HCT116 (cell line): ENCODE measurements around the gene RPL10. TPM values are rescaled to one million over a fixed set of nuclear protein-coding genes. Genes with fewer than 3 reads are reported as not detected.
A peak's percentile ranks its signal among the peaks of the same experiment; 100 is the strongest.

ENCODE experiments used
- ATAC-seq: fragments of 200-7000 bp; cut with Tn5 transposase; 2 replicates; pipeline ENCODE4 v1.9.1; 2020; ENCODE audit warnings: mild to moderate bottlenecking, moderate library complexity
- BruUV-seq: library from RNA; stranded (reverse); fragments of 400-500 nt; replicated peaks from 2 replicates; lab custom pipeline; 2021; lab: Mats Ljungman, UMichigan
- CTCF ChIA-PET: fragments of 300-600 bp; sonication (Branson Sonifier 250); formaldehyde crosslinking; loops from one replicate; lab custom pipeline; 2021; ENCODE audit warnings: antibody characterized with exemption; lab: Charles Lee
- POLR2A ChIA-PET: fragments of 300-600, 350-600 bp; sonication (Branson Sonifier 250); formaldehyde crosslinking; loops from one replicate; lab custom pipeline; 2021; ENCODE audit warnings: antibody characterized with exemption; lab: Charles Lee
- RAD21 ChIA-PET, 2 experiments: fragments of 300-600 bp; sonication (Branson Sonifier 250); formaldehyde crosslinking; loops; one replicate each; lab custom pipeline; 2023; ENCODE audit warnings: low total read pairs in 2 of 2; ENCODE audit not compliant: uncharacterized antibody in 2 of 2, unreplicated experiment in 2 of 2, low non-redundant PET in 1 of 2; lab: Charles Lee
- DNase-seq: peaks from one replicate; pipeline ENCODE4 v3.0.0-alpha.2; 2010; ENCODE audit warnings: low read depth, low spot score
- H2AFZ ChIP-seq: fragments of 200-600 bp; shearing (Covaris generic), sonication (generic); 2 replicates; pipeline ENCODE4 v1.6.1; 2017; ENCODE audit warnings: low read depth, mixed run types, mixed read lengths, antibody characterized with exemption, low read length; ENCODE audit not compliant: poor library complexity, severe bottlenecking
- H3K27ac ChIP-seq: 2 replicates; pipeline ENCODE4 v1.5.1; 2012; ENCODE audit warnings: low read depth, low read length
- H3K27me3 ChIP-seq: fragments of 200-600 bp; sonication (generic); 2 replicates; pipeline ENCODE4 v1.6.1; 2016; ENCODE audit warnings: mixed run types, low read length, mixed read lengths; ENCODE audit not compliant: insufficient read depth
- H3K36me3 ChIP-seq, 2 experiments: fragments of 200-500 bp in 1 of 2; fragments of 200-600 bp in 1 of 2; sonication (Bioruptor generic) in 1 of 2; sonication (generic) in 1 of 2; 2 replicates each; pipeline versions ENCODE4 v1.5.1 to v1.6.1; 2014 to 2016; ENCODE audit warnings: low read length in 2 of 2, inconsistent platforms in 1 of 2, mixed read lengths in 1 of 2, mixed run types in 1 of 2; ENCODE audit not compliant: insufficient read depth in 2 of 2, control insufficient read depth in 1 of 2
- H3K4me1 ChIP-seq, 2 experiments: fragments of 200-600 bp in 1 of 2; sonication (generic) in 1 of 2; 2 replicates each; pipeline versions ENCODE4 v1.5.1 to v1.6.1; 2012 to 2017; ENCODE audit warnings: low read length in 2 of 2, inconsistent platforms in 1 of 2, mild to moderate bottlenecking in 1 of 2, mixed read lengths in 1 of 2, mixed run types in 1 of 2, moderate library complexity in 1 of 2; ENCODE audit not compliant: insufficient read depth in 2 of 2, control insufficient read depth in 1 of 2
- H3K4me2 ChIP-seq: fragments of 200-600 bp; sonication (generic); 2 replicates; pipeline ENCODE4 v1.6.1; 2017; ENCODE audit warnings: mixed run types, low read length, mixed read lengths
- H3K4me3 ChIP-seq, 2 experiments: fragments of 200-600 bp in 1 of 2; sonication (generic) in 1 of 2; replicated peaks in 1 of 2; 2 replicates each; pipeline ENCODE4 v1.5.1; 2011 to 2016; ENCODE audit warnings: low read length in 2 of 2, control low read depth in 1 of 2, low read depth in 1 of 2, mild to moderate bottlenecking in 1 of 2, mixed read lengths in 1 of 2, mixed run types in 1 of 2
- H3K79me2 ChIP-seq: fragments of 200-600 bp; sonication (generic); 2 replicates; pipeline ENCODE4 v1.6.1; 2017; ENCODE audit warnings: mild to moderate bottlenecking, mixed run types, low read length, moderate library complexity, mixed read lengths; ENCODE audit not compliant: insufficient read depth
- H3K9ac ChIP-seq: fragments of 200-600 bp; sonication (generic); 2 replicates; pipeline ENCODE4 v1.6.1; 2016; ENCODE audit warnings: low read length, mixed read lengths
- H3K9me2 ChIP-seq: fragments of 200-600 bp; sonication (generic), shearing (Covaris generic); 2 replicates; pipeline ENCODE4 v1.6.1; 2017; ENCODE audit warnings: mixed run types, mild to moderate bottlenecking, moderate library complexity; ENCODE audit not compliant: insufficient read depth
- H3K9me3 ChIP-seq, 2 experiments: fragments of 200-500 bp in 1 of 2; fragments of 200-600 bp in 1 of 2; sonication (Bioruptor generic) in 1 of 2; sonication (generic) in 1 of 2; 2 replicates each; pipeline ENCODE4 v1.6.1; 2014 to 2017; ENCODE audit warnings: low read length in 2 of 2, mixed read lengths in 2 of 2, inconsistent platforms in 1 of 2, low read depth in 1 of 2, mild to moderate bottlenecking in 1 of 2, mixed run types in 1 of 2, moderate library complexity in 1 of 2; ENCODE audit not compliant: control insufficient read depth in 1 of 2, insufficient read depth in 1 of 2
- H4K20me1 ChIP-seq: fragments of 200-600 bp; sonication (generic), shearing (Covaris generic); 2 replicates; pipeline ENCODE4 v1.6.1; 2017; ENCODE audit warnings: mixed run types, mild to moderate bottlenecking, moderate library complexity; ENCODE audit not compliant: insufficient read depth
- FOSL1 ChIP-seq: IDR thresholded peaks from 2 replicates; pipeline ENCODE4 v1.6.1; 2012; ENCODE audit warnings: low read depth
- JUND ChIP-seq: IDR thresholded peaks from 2 replicates; pipeline ENCODE4 v1.6.1; 2012
- POLR2AphosphoS5 ChIP-seq: IDR thresholded peaks from 2 replicates; pipeline ENCODE4 v1.6.1; 2011; ENCODE audit warnings: mild to moderate bottlenecking, low read depth, low read length, moderate library complexity
- SRF ChIP-seq: IDR thresholded peaks from 2 replicates; pipeline ENCODE4 v1.6.1; 2012; ENCODE audit warnings: low read depth
- ZNF274 ChIP-seq: fragments of 200-500 bp; sonication (Bioruptor generic); IDR thresholded peaks from 2 replicates; pipeline ENCODE4 v1.6.1; 2014; ENCODE audit warnings: mild to moderate bottlenecking, low read depth, low read length, inconsistent platforms
- intact Hi-C: fragments of 100-400 bp; cut with micrococcal nuclease; formaldehyde crosslinking; loops from 2 replicates; pipeline ENCODE4 v1.10.0; 2022
- total RNA-seq: library from RNA; stranded (reverse); gene quantifications from one replicate; pipeline ENCODE4 v1.2.1, GENCODE V29; 2021; ENCODE audit not compliant: unreplicated experiment
- TF ChIP-seq, protein P1 (sequence below), 3 experiments: fragments of 200-600 bp in 1 of 3; sonication (generic) in 1 of 3; IDR thresholded peaks in 2 of 3; conservative IDR thresholded peaks in 1 of 3; 2 replicates each; pipeline ENCODE4 v1.5.1; 2012 to 2017; ENCODE audit warnings: low read depth in 2 of 3, low read length in 2 of 3, antibody characterized with exemption in 1 of 3, borderline replicate concordance in 1 of 3, control low read depth in 1 of 3, mild to moderate bottlenecking in 1 of 3, mixed read lengths in 1 of 3, mixed run types in 1 of 3, moderate library complexity in 1 of 3; ENCODE audit not compliant: insufficient read depth in 1 of 3

RPL10 gene
- total RNA-seq, 1 experiment from 2014 or later, result 3,069 TPM

DNA sequence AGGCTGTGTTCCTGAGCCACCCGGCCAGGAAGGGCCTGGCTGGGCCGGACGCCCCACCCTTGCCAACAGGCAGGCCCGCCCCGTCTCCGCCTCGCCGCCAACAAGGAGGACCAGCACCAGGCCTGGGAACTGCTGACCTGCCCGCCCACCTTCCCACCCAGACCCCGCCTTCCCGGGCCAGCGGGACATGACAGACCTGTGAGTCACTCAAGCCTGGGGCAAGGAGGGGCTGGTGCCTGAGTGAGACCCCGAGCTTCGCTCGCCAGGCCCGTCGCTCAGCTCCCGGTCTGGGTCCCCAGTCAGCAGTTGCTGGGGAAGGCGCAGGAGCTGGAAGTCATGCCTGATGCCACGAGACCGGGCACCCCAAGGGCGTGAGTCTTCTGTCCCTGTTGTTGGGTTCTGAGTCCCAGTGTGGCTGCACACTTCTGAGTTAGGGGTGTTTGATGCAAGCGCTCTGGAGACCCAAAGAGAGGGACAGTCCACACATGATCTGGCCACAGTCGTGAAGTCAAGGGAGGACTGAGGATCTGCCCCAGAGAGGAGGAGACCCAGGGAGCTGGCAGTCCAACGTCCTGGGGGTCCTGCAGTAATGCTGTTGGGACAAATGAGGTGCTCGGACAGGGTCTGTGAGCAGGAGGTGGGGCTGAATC, 11.2 kb downstream of the RPL10 start, which contains the start of gene DNASE1L1:
Gene DNASE1L1, minus strand, starts transcription at position 33 of the 650 bp plus-strand sequence. CDS start 3,686 bp downstream, outside the sequence.
- POLR2A ChIA-PET, result interaction anchor here (1.7 to 1.9 kb wide), 2 partner anchors 9 to 11 kb away, joined by 10 to 12 read pairs; partner anchors contain the start of gene RPL10
- CTCF ChIA-PET, result interaction anchor here (0.9 kb wide), 1 partner anchor 36 kb away, joined by 3 read pairs; no protein-coding TSS in a partner anchor
- no peaks in the 10 kb centered on the region for H3K9me3 ChIP-seq
- intact Hi-C loops, result loop anchor here (5.0 kb wide), 1 partner anchor 68 kb away; the partner anchor contains the start of gene LAGE3
- TF ChIP-seq POLR2AphosphoS5, result peak; percentile 53
- TF ChIP-seq JUND, result no peak
- no peak for TF ChIP-seq ZNF274
- BruUV-seq, result no TSS peak
- peak within 1 kb of the TSS; percentile 91 for H3K27ac ChIP-seq
- no peaks in the 10 kb centered on the region for H3K36me3 ChIP-seq
- peak within 1 kb of the TSS; percentile 54 to 64 for H3K4me3 ChIP-seq
- peak; percentile 81 for ATAC-seq
- no peaks in the 10 kb centered on the region for H3K79me2 ChIP-seq
- H3K27me3 ChIP-seq, result no peaks in the 10 kb centered on the region
- H4K20me1 ChIP-seq, result no peaks in the 10 kb centered on the region
- H3K4me2 ChIP-seq, result peak within 1 kb of the TSS; percentile 87
- peak within 1 kb of the TSS; percentile 73 for H3K9ac ChIP-seq
- no peak for DNase-seq
- RAD21 ChIA-PET, result interaction anchor here in 1 of 2 experiments (0.6 to 1.6 kb wide), 2 partner anchors 20 to 36 kb away, joined by 3 to 5 read pairs; partner anchors contain the start of gene ATP6AP1
- peaks cover 15 to 35% of the 10 kb centered on the region in 2 experiments for H3K4me1 ChIP-seq
- no peak within 1 kb of the TSS for H2AFZ ChIP-seq
- H3K9me2 ChIP-seq, result no peaks in the 10 kb centered on the region

GRCh38 chrX:154411981-154412340, 13.8 kb downstream of the RPL10 start:
- Histone ChIP-seq H3K4me3 (peak overlapping the region; percentile 54 to 66), H3K4me1 (peaks cover 15 to 35% of the 10 kb centered on the region in 2 experiments), H3K4me2 (peak overlapping the region; percentile 82), H3K27me3 (no peaks in the 10 kb centered on the region), H3K79me2 (no peaks in the 10 kb centered on the region), H3K9me3 (no peaks in the 10 kb centered on the region), H4K20me1 (no peaks in the 10 kb centered on the region), H3K9ac (peak overlapping the region; percentile 78), H3K9me2 (no peaks in the 10 kb centered on the region), H2AFZ (no peak overlapping the region), H3K27ac (peak overlapping the region; percentile 91), H3K36me3 (no peaks in the 10 kb centered on the region)
- ATAC-seq, result peak; percentile 62
- ChIA-PET CTCF (interaction anchor here (1.0 to 1.5 kb wide), 2 partner anchors 13 to 38 kb away, joined by 4 read pairs; no protein-coding TSS in a partner anchor), RAD21 (no interaction called here), POLR2A (interaction anchor here (1.0 to 2.2 kb wide), 4 partner anchors 13 to 115 kb away, joined by 3 to 9 read pairs (median 4); partner anchors contain the start of genes RPL10 and SLC10A3)
- no peak for DNase-seq
- intact Hi-C loops, result no loop called here
- TF ChIP-seq SRF, result no peak
- peak; percentile 52; the same call in 1 of the 2 replicates for TF ChIP-seq POLR2AphosphoS5
- TF ChIP-seq FOSL1, result no peak
- TF ChIP-seq, protein P1, sequence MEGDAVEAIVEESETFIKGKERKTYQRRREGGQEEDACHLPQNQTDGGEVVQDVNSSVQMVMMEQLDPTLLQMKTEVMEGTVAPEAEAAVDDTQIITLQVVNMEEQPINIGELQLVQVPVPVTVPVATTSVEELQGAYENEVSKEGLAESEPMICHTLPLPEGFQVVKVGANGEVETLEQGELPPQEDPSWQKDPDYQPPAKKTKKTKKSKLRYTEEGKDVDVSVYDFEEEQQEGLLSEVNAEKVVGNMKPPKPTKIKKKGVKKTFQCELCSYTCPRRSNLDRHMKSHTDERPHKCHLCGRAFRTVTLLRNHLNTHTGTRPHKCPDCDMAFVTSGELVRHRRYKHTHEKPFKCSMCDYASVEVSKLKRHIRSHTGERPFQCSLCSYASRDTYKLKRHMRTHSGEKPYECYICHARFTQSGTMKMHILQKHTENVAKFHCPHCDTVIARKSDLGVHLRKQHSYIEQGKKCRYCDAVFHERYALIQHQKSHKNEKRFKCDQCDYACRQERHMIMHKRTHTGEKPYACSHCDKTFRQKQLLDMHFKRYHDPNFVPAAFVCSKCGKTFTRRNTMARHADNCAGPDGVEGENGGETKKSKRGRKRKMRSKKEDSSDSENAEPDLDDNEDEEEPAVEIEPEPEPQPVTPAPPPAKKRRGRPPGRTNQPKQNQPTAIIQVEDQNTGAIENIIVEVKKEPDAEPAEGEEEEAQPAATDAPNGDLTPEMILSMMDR (IDR thresholded peaks at IDR 0.05 in 2 of 3, conservative IDR thresholded peaks at IDR 0.05 in 1 of 3; ENCODE audit: borderline replicate concordance in 1 of 3, insufficient read depth in 1 of 3, low read depth in 2 of 3, low read length in 2 of 3), result no peak
- no TSS peak for BruUV-seq
